Thyroid gland (tissue), 4 donors: ENCODE data around the gene PKN1. TPM values are rescaled to one million over a fixed set of nuclear protein-coding genes. Genes with fewer than 3 reads are reported as not detected.
"Not testable (repeated sequence)": the region's sequence is repeated elsewhere in the genome, so short reads cannot be mapped to it uniquely, and the experiment has no call there.

ENCODE experiments used
- DNase-seq, 2 donors: peaks; one replicate each; pipeline ENCODE4 v3.0.0-alpha.2; 2019
- H3K27ac ChIP-seq, 3 donors: fragments of 200-600 bp; sonication (generic); 1 replicate in 2 of 3; 2 replicates in 1 of 3; pipeline ENCODE4 v1.5.1; 2016 to 2019; ENCODE audit warnings: mild to moderate bottlenecking in 1 of 3, moderate library complexity in 1 of 3
- H3K27me3 ChIP-seq: fragments of 200-600 bp; sonication (generic); one replicate; pipeline ENCODE4 v1.5.1; 2019
- H3K36me3 ChIP-seq, 2 donors: fragments of 200-600 bp; sonication (generic); one replicate each; pipeline ENCODE4 v1.5.1; 2016 to 2019
- H3K4me1 ChIP-seq, 2 donors: fragments of 200-600 bp; sonication (generic); one replicate each; pipeline ENCODE4 v1.5.1; 2017 to 2019
- H3K4me3 ChIP-seq, 3 donors: fragments of 200-600 bp; sonication (generic); replicated peaks in 1 of 3; 1 replicate in 2 of 3; 2 replicates in 1 of 3; pipeline ENCODE4 v1.5.1; 2016; ENCODE audit warnings: mild to moderate bottlenecking in 1 of 3
- H3K9me3 ChIP-seq: fragments of 200-600 bp; sonication (generic); one replicate; pipeline ENCODE4 v1.5.1; 2017
- CTCF ChIP-seq, 6 experiments: fragments of 200-600 bp in 3 of 6; fragments of 450-650 bp in 3 of 6; sonication (generic) in 3 of 6; IDR thresholded peaks; one replicate each; pipeline ENCODE4 v1.5.1; 2016 to 2019; ENCODE audit warnings: antibody characterized with exemption in 6 of 6, mild to moderate bottlenecking in 2 of 6, inconsistent platforms in 1 of 6, moderate library complexity in 1 of 6
- POLR2A ChIP-seq, 2 donors: fragments of 450-650 bp; IDR thresholded peaks; one replicate each; pipeline ENCODE4 v1.6.1; 2017; ENCODE audit warnings: antibody characterized with exemption in 2 of 2, mild to moderate bottlenecking in 2 of 2, moderate library complexity in 1 of 2
- WGBS, 2 donors: methylation state at CpG; one replicate each; pipeline ENCODE4 v1.1.5; 2017; 5-methylcytosine and 5-hydroxymethylcytosine counted together
- intact Hi-C: fragments of 100-400 bp; cut with DNase I; formaldehyde crosslinking; loops from one replicate; pipeline ENCODE4 v1.15.1; 2023
- total RNA-seq, 4 donors: library from RNA; depleted of rRNA; stranded (reverse); fragments of >200 nt; gene quantifications; one replicate each; pipeline ENCODE4 v1.2.3, GENCODE V29; 2016

The PKN1 gene
- total RNA-seq, 4 donors from 2014 or later: 66.5 to 79.8 (median 74.2) TPM

GRCh38 chr19:14446336-14447036, 13.4 kb downstream of the PKN1 start:
- no peak for TF ChIP-seq POLR2A (IDR thresholded peaks at IDR 0.05)
- intact Hi-C loops: no loop called here

GRCh38 chr19:14449321-14449720, 16.2 kb downstream of the PKN1 start:
- no peak for DNase-seq
- no peak for TF ChIP-seq POLR2A (IDR thresholded peaks at IDR 0.05)
- no peak for TF ChIP-seq CTCF (IDR thresholded peaks at IDR 0.05)
- no peaks in the 10 kb centered on the region for H3K4me1 ChIP-seq
- H3K27ac ChIP-seq: no peak overlapping the region
- H3K9me3 ChIP-seq: no peaks in the 10 kb centered on the region
- intact Hi-C loops: no loop called here
- no peaks in the 10 kb centered on the region for H3K27me3 ChIP-seq
- H3K4me3 ChIP-seq: no peak overlapping the region
- WGBS, 2 donors: 92 to 93% methylated on average over 6 of the region's 6 CpGs
- peaks cover 58 to 79% of the 10 kb centered on the region in 2 donors for H3K36me3 ChIP-seq

More at GRCh38 chr19:14446336-14447036, 13.4 kb downstream of the PKN1 start:
- 91 to 96% methylated on average over 2 to 10 of the region's 10 CpGs for WGBS, 2 donors
- Histone ChIP-seq H3K4me1 (no peaks in the 10 kb centered on the region), H3K36me3 (peaks cover 81 to 88% of the 10 kb centered on the region in 2 donors), H3K27ac (no peak overlapping the region), H3K4me3 (no peak overlapping the region), H3K9me3 (no peaks in the 10 kb centered on the region), H3K27me3 (no peaks in the 10 kb centered on the region)
- no peak for DNase-seq

- peak in 1 of 2 donors; percentile 7 for DNase-seq
- H3K4me3 ChIP-seq: no peak overlapping the region
- H3K27ac ChIP-seq: no peak overlapping the region
- no peaks in the 10 kb centered on the region for H3K27me3 ChIP-seq
- intact Hi-C loops: no loop called here
- no peaks in the 10 kb centered on the region for H3K9me3 ChIP-seq
- H3K36me3 ChIP-seq: peaks cover 48 to 76% of the 10 kb centered on the region in 2 donors
- H3K4me1 ChIP-seq: no peaks in the 10 kb centered on the region
- no peak for TF ChIP-seq POLR2A (IDR thresholded peaks at IDR 0.05)
- no peak for TF ChIP-seq CTCF (IDR thresholded peaks at IDR 0.05)
- WGBS, 2 donors: 67 to 70% methylated on average over 11 to 15 of the region's 30 CpGs
Observed at GRCh38 chr19:14450168-14450874, 17.2 kb downstream of the PKN1 start.

GRCh38 chr19:14450876-14451275, 17.8 kb downstream of the PKN1 start:
- 95 to 96% methylated on average over 15 of the region's 19 CpGs for WGBS, 2 donors

GRCh38 chr19:14452303-14452702, 19.2 kb downstream of the PKN1 start:
- DNase-seq, H3K4me1 ChIP-seq, intact Hi-C loops, H3K27me3 ChIP-seq, H3K27ac ChIP-seq, H3K9me3 ChIP-seq, H3K4me3 ChIP-seq: not testable (repeated sequence)
- 97 to 100% methylated on average over 3 of the region's 3 CpGs for WGBS, 2 donors
- peaks cover 29 to 59% of the 10 kb centered on the region in 2 donors for H3K36me3 ChIP-seq

More at GRCh38 chr19:14450876-14451275, 17.8 kb downstream of the PKN1 start:
- intact Hi-C loops: no loop called here
- TF ChIP-seq POLR2A (IDR thresholded peaks at IDR 0.05) (no peak), CTCF (IDR thresholded peaks at IDR 0.05) (no peak)
- no peak for DNase-seq
- peaks cover 42 to 74% of the 10 kb centered on the region in 2 donors for H3K36me3 ChIP-seq
- H3K27me3 ChIP-seq: no peaks in the 10 kb centered on the region
- H3K4me1 ChIP-seq: no peaks in the 10 kb centered on the region
- H3K4me3 ChIP-seq: no peak overlapping the region
- H3K27ac ChIP-seq: no peak overlapping the region
- no peaks in the 10 kb centered on the region for H3K9me3 ChIP-seq

- H3K4me1 ChIP-seq: no peaks in the 10 kb centered on the region
- peaks cover 19 to 52% of the 10 kb centered on the region in 2 donors for H3K36me3 ChIP-seq
- no peak for DNase-seq
- TF ChIP-seq CTCF (IDR thresholded peaks at IDR 0.05) (no peak), POLR2A (IDR thresholded peaks at IDR 0.05) (no peak)
- H3K27me3 ChIP-seq: no peaks in the 10 kb centered on the region
- H3K27ac ChIP-seq: no peak overlapping the region
- H3K9me3 ChIP-seq: no peaks in the 10 kb centered on the region
- 73 to 77% methylated on average over 5 of the region's 5 CpGs for WGBS, 2 donors
- intact Hi-C loops: no loop called here
- no peak overlapping the region for H3K4me3 ChIP-seq
Observed at GRCh38 chr19:14459703-14460102, 26.6 kb downstream of the PKN1 start.
